Natural killer cell treated with Interleukin-12 subunit alpha and Interleukin-12 subunit beta and Interleukin-15 and Interleukin-18, amount 100 ng/mL, for 72 hours (primary cell): Measurements from ENCODE around the gene DLG2. TPM values are rescaled to one million over a fixed set of nuclear protein-coding genes. Genes with fewer than 3 reads are reported as not detected.

Experiments used
- ATAC-seq, 2 donors: fragments of 150-1000 bp; cut with Tn5 transposase in 1 of 2; sonication (Bioruptor Pico), chemical (Tn5 transposase) in 1 of 2; 2 replicates each; pipeline ENCODE4 v1.10.0; 2021
- DNase-seq: peaks from one replicate; pipeline ENCODE4 v3.0.0; 2022; ENCODE audit warnings: low spot score
- H3K27ac Mint-ChIP-seq, 2 donors: 1 replicate in 1 of 2; 2 replicates in 1 of 2; pipeline ENCODE4 v1.8.0; 2022; ENCODE audit warnings: mixed read lengths in 2 of 2, mild to moderate bottlenecking in 1 of 2, moderate library complexity in 1 of 2
- H3K27me3 Mint-ChIP-seq, 2 donors: 1 replicate in 1 of 2; 2 replicates in 1 of 2; pipeline ENCODE4 v1.8.0; 2022; ENCODE audit warnings: mixed read lengths in 2 of 2
- H3K36me3 Mint-ChIP-seq: one replicate; pipeline ENCODE4 v1.8.0; 2022; ENCODE audit warnings: mixed read lengths
- H3K4me1 Mint-ChIP-seq, 2 donors: 1 replicate in 1 of 2; 2 replicates in 1 of 2; pipeline ENCODE4 v1.8.0; 2022; ENCODE audit warnings: low read depth in 2 of 2, mixed read lengths in 2 of 2, mild to moderate bottlenecking in 1 of 2
- H3K4me3 Mint-ChIP-seq: one replicate; pipeline ENCODE4 v1.8.0; 2022; ENCODE audit warnings: mixed read lengths
- H3K9me3 Mint-ChIP-seq: 2 replicates; pipeline ENCODE4 v1.8.0; 2022; ENCODE audit warnings: mixed read lengths
- total RNA-seq, 2 donors: library from RNA; stranded (reverse); gene quantifications; one replicate each; pipeline ENCODE4 v1.2.3, GENCODE V29; 2022

DLG2 gene
- total RNA-seq, 2 donors from 2014 or later, result 1.1 to 1.7 TPM

- Mint-ChIP-seq H3K4me3 (no peak overlapping the region), H3K27ac (no peak overlapping the region), H3K9me3 (no peaks in the 10 kb centered on the region), H3K4me1 (no peaks in the 10 kb centered on the region), H3K27me3 (no peaks in the 10 kb centered on the region), H3K36me3 (no peaks in the 10 kb centered on the region)
- DNase-seq (no peak), ATAC-seq (no peak)
These were observed 1909.6 kb downstream of the DLG2 start for GRCh38 chr11:83717537-83717936.

GRCh38 chr11:83715927-83716535 lies 1911.1 kb downstream of the DLG2 start:
- Mint-ChIP-seq H3K4me3 (no peak overlapping the region), H3K27me3 (no peaks in the 10 kb centered on the region), H3K4me1 (no peaks in the 10 kb centered on the region), H3K36me3 (no peaks in the 10 kb centered on the region), H3K27ac (no peak overlapping the region), H3K9me3 (no peaks in the 10 kb centered on the region)
- ATAC-seq (no peak), DNase-seq (no peak)

GRCh38 chr11:83713708-83714107 lies 1913.4 kb downstream of the DLG2 start:
- no peaks in the 10 kb centered on the region for H3K9me3 Mint-ChIP-seq
- ATAC-seq (no peak), DNase-seq (no peak)
- H3K27me3 Mint-ChIP-seq, result no peaks in the 10 kb centered on the region
- no peak overlapping the region for H3K27ac Mint-ChIP-seq
- H3K36me3 Mint-ChIP-seq, result no peaks in the 10 kb centered on the region
- H3K4me1 Mint-ChIP-seq, result no peaks in the 10 kb centered on the region
- no peak overlapping the region for H3K4me3 Mint-ChIP-seq

- no peaks in the 10 kb centered on the region for H3K9me3 Mint-ChIP-seq
- ATAC-seq (no peak), DNase-seq (no peak)
- H3K36me3 Mint-ChIP-seq, result no peaks in the 10 kb centered on the region
- no peaks in the 10 kb centered on the region for H3K4me1 Mint-ChIP-seq
- no peak overlapping the region for H3K4me3 Mint-ChIP-seq
- no peaks in the 10 kb centered on the region for H3K27me3 Mint-ChIP-seq
- H3K27ac Mint-ChIP-seq, result no peak overlapping the region
These were observed 1916.0 kb downstream of the DLG2 start for GRCh38 chr11:83711106-83711527.

GRCh38 chr11:83709434-83709833 lies 1917.7 kb downstream of the DLG2 start:
- Mint-ChIP-seq H3K9me3 (no peaks in the 10 kb centered on the region), H3K36me3 (no peaks in the 10 kb centered on the region), H3K27ac (no peak overlapping the region), H3K4me3 (no peak overlapping the region), H3K27me3 (no peaks in the 10 kb centered on the region), H3K4me1 (no peaks in the 10 kb centered on the region)
- ATAC-seq, result no peak
- no peak for DNase-seq

GRCh38 chr11:83706566-83706965 lies 1920.6 kb downstream of the DLG2 start:
- Mint-ChIP-seq H3K4me1 (no peaks in the 10 kb centered on the region), H3K9me3 (no peaks in the 10 kb centered on the region), H3K36me3 (no peaks in the 10 kb centered on the region), H3K27ac (no peak overlapping the region), H3K4me3 (no peak overlapping the region), H3K27me3 (no peaks in the 10 kb centered on the region)
- no peak for DNase-seq
- no peak for ATAC-seq

- no peaks in the 10 kb centered on the region for H3K27me3 Mint-ChIP-seq
- no peak for ATAC-seq
- no peak for DNase-seq
- H3K4me3 Mint-ChIP-seq, result no peak overlapping the region
- H3K27ac Mint-ChIP-seq, result no peak overlapping the region
- H3K36me3 Mint-ChIP-seq, result no peaks in the 10 kb centered on the region
- H3K9me3 Mint-ChIP-seq, result no peaks in the 10 kb centered on the region
- H3K4me1 Mint-ChIP-seq, result no peaks in the 10 kb centered on the region
These were observed 1924.3 kb downstream of the DLG2 start for GRCh38 chr11:83702796-83703195.

- no peak overlapping the region for H3K4me3 Mint-ChIP-seq
- no peak overlapping the region for H3K27ac Mint-ChIP-seq
- DNase-seq, result no peak
- no peaks in the 10 kb centered on the region for H3K4me1 Mint-ChIP-seq
- H3K27me3 Mint-ChIP-seq, result peaks cover 0 to 7% of the 10 kb centered on the region in 2 donors
- H3K9me3 Mint-ChIP-seq, result no peaks in the 10 kb centered on the region
- H3K36me3 Mint-ChIP-seq, result peaks cover 4% of the 10 kb centered on the region
- ATAC-seq, result no peak
These were observed 1929.6 kb downstream of the DLG2 start for GRCh38 chr11:83697518-83697917.

- DNase-seq (no peak), ATAC-seq (no peak)
- H3K4me1 Mint-ChIP-seq, result no peaks in the 10 kb centered on the region
- no peak overlapping the region for H3K4me3 Mint-ChIP-seq
- H3K36me3 Mint-ChIP-seq, result peaks cover 4% of the 10 kb centered on the region
- no peak overlapping the region for H3K27ac Mint-ChIP-seq
- no peaks in the 10 kb centered on the region for H3K9me3 Mint-ChIP-seq
- peaks cover 0 to 7% of the 10 kb centered on the region in 2 donors for H3K27me3 Mint-ChIP-seq
These were observed 1932.1 kb downstream of the DLG2 start for GRCh38 chr11:83695046-83695445.

GRCh38 chr11:83694191-83694910 lies 1932.8 kb downstream of the DLG2 start:
- H3K4me3 Mint-ChIP-seq, result no peak overlapping the region
- H3K9me3 Mint-ChIP-seq, result no peaks in the 10 kb centered on the region
- no peak for ATAC-seq
- H3K27me3 Mint-ChIP-seq, result peaks cover 0 to 7% of the 10 kb centered on the region in 2 donors
- no peak overlapping the region for H3K27ac Mint-ChIP-seq
- no peak for DNase-seq
- no peaks in the 10 kb centered on the region for H3K4me1 Mint-ChIP-seq
- peaks cover 4% of the 10 kb centered on the region for H3K36me3 Mint-ChIP-seq

- H3K4me1 Mint-ChIP-seq, result no peaks in the 10 kb centered on the region
- no peak overlapping the region for H3K27ac Mint-ChIP-seq
- DNase-seq, result no peak
- no peak overlapping the region for H3K4me3 Mint-ChIP-seq
- no peaks in the 10 kb centered on the region for H3K9me3 Mint-ChIP-seq
- ATAC-seq, result no peak
- peaks cover 0 to 7% of the 10 kb centered on the region in 2 donors for H3K27me3 Mint-ChIP-seq
- H3K36me3 Mint-ChIP-seq, result peaks cover 4% of the 10 kb centered on the region
These were observed 1933.7 kb downstream of the DLG2 start for GRCh38 chr11:83693306-83693992.

GRCh38 chr11:83692675-83693074 lies 1934.5 kb downstream of the DLG2 start:
- ATAC-seq, result no peak
- Mint-ChIP-seq H3K27me3 (peaks cover 0 to 7% of the 10 kb centered on the region in 2 donors), H3K4me1 (no peaks in the 10 kb centered on the region), H3K4me3 (no peak overlapping the region), H3K36me3 (peaks cover 4% of the 10 kb centered on the region), H3K27ac (no peak overlapping the region), H3K9me3 (no peaks in the 10 kb centered on the region)
- no peak for DNase-seq

- Mint-ChIP-seq H3K9me3 (no peaks in the 10 kb centered on the region), H3K36me3 (peaks cover 4% of the 10 kb centered on the region), H3K27ac (no peak overlapping the region), H3K4me3 (no peak overlapping the region), H3K27me3 (peaks cover 0 to 7% of the 10 kb centered on the region in 2 donors), H3K4me1 (no peaks in the 10 kb centered on the region)
- ATAC-seq (no peak), DNase-seq (no peak)
These were observed 1935.6 kb downstream of the DLG2 start for GRCh38 chr11:83691451-83691950.

- no peaks in the 10 kb centered on the region for H3K36me3 Mint-ChIP-seq
- H3K4me3 Mint-ChIP-seq, result no peak overlapping the region
- H3K27me3 Mint-ChIP-seq, result no peaks in the 10 kb centered on the region
- no peak overlapping the region for H3K27ac Mint-ChIP-seq
- ATAC-seq, result no peak
- no peaks in the 10 kb centered on the region for H3K4me1 Mint-ChIP-seq
- peaks cover 9% of the 10 kb centered on the region for H3K9me3 Mint-ChIP-seq
- no peak for DNase-seq
These were observed 1937.9 kb downstream of the DLG2 start for GRCh38 chr11:83689144-83689780.
